K562 (cell line): ENCODE results near the gene LRRC4C. TPM values are rescaled to one million over a fixed set of nuclear protein-coding genes. Genes with fewer than 3 reads are reported as not detected.

Experiments used
- ATAC-seq: fragments of 200-7000 bp; cut with Tn5 transposase; 3 replicates; pipeline ENCODE4 v1.9.1; 2020; ENCODE audit warnings: moderate library complexity
- BruUV-seq: library from RNA; stranded (reverse); fragments of 400-500 nt; replicated peaks from 2 replicates; lab custom pipeline; 2021; lab: Mats Ljungman, UMichigan
- CTCF ChIA-PET: fragments of 300-600 bp; formaldehyde crosslinking; extraction: SDS; loops from one replicate; lab custom pipeline; 2021; ENCODE audit warnings: low intra/inter-chr PET ratio; lab: Yijun Ruan, JAX
- POLR2A ChIA-PET: fragments of 300-600, 350-650 bp; sonication (Branson Sonifier 250); formaldehyde crosslinking; extraction: SDS; loops from one replicate; lab custom pipeline; 2021; ENCODE audit warnings: antibody characterized with exemption, inconsistent platforms; lab: Yijun Ruan, JAX
- DNase-seq, 4 experiments: peaks; one replicate each; pipeline versions ENCODE4 v3.0.0 to v3.0.0-alpha.2; 2011 to 2018; ENCODE audit warnings: low spot score in 3 of 4, mixed read lengths in 3 of 4; ENCODE audit errors: extremely low read depth in 1 of 4
- FAIRE-seq: peaks from 2 replicates; lab custom pipeline; 2011; peaks lifted over from hg19 to GRCh38; lab: Jason Lieb, UNC
- H2AFZ ChIP-seq: 2 replicates; pipeline ENCODE4 v1.6.0; 2011; ENCODE audit warnings: low read depth, low read length, control low read depth, inconsistent platforms
- H3K27ac ChIP-seq: fragments of 200-600 bp; 3 replicates; pipeline ENCODE4 v1.8.0; 2011; ENCODE audit warnings: low read depth, mild to moderate bottlenecking, control low read depth, inconsistent platforms, low read length, moderate library complexity, mixed read lengths; ENCODE audit errors: extremely low read depth
- H3K27me3 ChIP-seq, 2 experiments: fragments of 300-600 bp in 1 of 2; 2 replicates in 1 of 2; 3 replicates in 1 of 2; pipeline versions ENCODE4 v1.6.0 to v1.8.0; 2011; ENCODE audit warnings: inconsistent platforms in 2 of 2, low read length in 2 of 2, mild to moderate bottlenecking in 1 of 2, mixed read lengths in 1 of 2, moderate library complexity in 1 of 2; ENCODE audit not compliant: control insufficient read depth in 2 of 2, insufficient read depth in 2 of 2
- H3K36me3 ChIP-seq: fragments of 300-600 bp; 3 replicates; pipeline ENCODE4 v1.8.0; 2011; ENCODE audit warnings: mild to moderate bottlenecking, low read length, inconsistent platforms; ENCODE audit not compliant: control insufficient read depth, insufficient read depth
- H3K4me1 ChIP-seq, 2 experiments: fragments of 200-600 bp in 1 of 2; replicated peaks in 1 of 2; 2 replicates in 1 of 2; 3 replicates in 1 of 2; pipeline versions ENCODE4 v1.5.1 to v1.8.0; 2011; ENCODE audit warnings: inconsistent platforms in 2 of 2, low read length in 2 of 2, mild to moderate bottlenecking in 1 of 2, mixed read lengths in 1 of 2, moderate library complexity in 1 of 2; ENCODE audit not compliant: control insufficient read depth in 2 of 2, insufficient read depth in 2 of 2
- H3K4me2 ChIP-seq: 2 replicates; pipeline ENCODE4 v1.6.1; 2011; ENCODE audit warnings: low read length, control low read depth, inconsistent platforms, mixed read lengths; ENCODE audit not compliant: insufficient read depth
- H3K4me3 ChIP-seq: fragments of 200-600 bp; sonication (generic), shearing (Covaris generic); 2 replicates; pipeline ENCODE4 v1.5.1; 2016; ENCODE audit warnings: control low read depth, inconsistent platforms
- H3K79me2 ChIP-seq: fragments of 200-600 bp; 3 replicates; pipeline ENCODE4 v1.8.0; 2011; ENCODE audit warnings: low read length, inconsistent platforms; ENCODE audit not compliant: control insufficient read depth, insufficient read depth
- H3K9ac ChIP-seq, 2 experiments: 2 replicates each; pipeline versions ENCODE4 v1.6.0 to v1.6.1; 2011; ENCODE audit warnings: low read depth in 2 of 2, low read length in 2 of 2, control low read depth in 1 of 2, inconsistent platforms in 1 of 2, mild to moderate bottlenecking in 1 of 2, mixed read lengths in 1 of 2; ENCODE audit not compliant: insufficient read depth in 1 of 2
- H3K9me1 ChIP-seq: one replicate; pipeline ENCODE4 v1.6.0; 2011; ENCODE audit warnings: inconsistent platforms, mild to moderate bottlenecking, low read length, moderate library complexity; ENCODE audit not compliant: control insufficient read depth, insufficient read depth
- H3K9me3 ChIP-seq: replicated peaks from 2 replicates; pipeline ENCODE4 v1.5.1; 2011; ENCODE audit warnings: low read depth, low read length, inconsistent platforms; ENCODE audit not compliant: control insufficient read depth, insufficient read depth
- H4K20me1 ChIP-seq: replicated peaks from 2 replicates; pipeline ENCODE4 v1.6.1; 2011; ENCODE audit warnings: low read length, inconsistent platforms, mixed read lengths; ENCODE audit not compliant: control insufficient read depth, insufficient read depth
- CCAR2 ChIP-seq: fragments of 200-400 bp; formaldehyde crosslinking; IDR thresholded peaks from 2 replicates; pipeline ENCODE4 v1.6.1; 2017; ENCODE audit warnings: mild to moderate bottlenecking, low read depth, low read length
- E4F1 ChIP-seq: fragments of 250-450 bp; sonication (Bioruptor Pico); IDR thresholded peaks from 2 replicates; pipeline ENCODE4 v1.5.0; 2021; ENCODE audit warnings: mild to moderate bottlenecking, borderline replicate concordance
- PHTF2 ChIP-seq: fragments of 250-450 bp; sonication (Bioruptor Pico); IDR thresholded peaks from 2 replicates; pipeline ENCODE4 v1.5.0; 2021; ENCODE audit warnings: mild to moderate bottlenecking
- SMARCA4 ChIP-seq: fragments of 450-650 bp; IDR thresholded peaks from 2 replicates; pipeline ENCODE4 v1.6.1; 2016
- ZEB2 ChIP-seq: fragments of 450-650 bp; IDR thresholded peaks from 2 replicates; pipeline ENCODE4 v1.6.1; 2016
- ZFX ChIP-seq: sonication (generic); formaldehyde crosslinking; IDR thresholded peaks from 2 replicates; pipeline ENCODE4 v1.8.0; 2022; ENCODE audit warnings: mild to moderate bottlenecking, missing genetic modification reagents, moderate library complexity
- ZNF449 ChIP-seq: fragments of 250-450 bp; sonication (Bioruptor Pico); IDR thresholded peaks from 2 replicates; pipeline ENCODE4 v1.8.0; 2022; ENCODE audit warnings: moderate library complexity, mild to moderate bottlenecking, inconsistent platforms
- ZSCAN29 ChIP-seq: fragments of 450-650 bp; IDR thresholded peaks from 2 replicates; pipeline ENCODE4 v1.6.1; 2017
- ZSCAN32 ChIP-seq: fragments of 450-650 bp; formaldehyde crosslinking; IDR thresholded peaks from 2 replicates; pipeline ENCODE4 v1.4.0; 2020; ENCODE audit warnings: mild to moderate bottlenecking, moderate library complexity
- WGBS: fragments of 100-300 bp; shearing (Covaris generic); methylation state at CpG from one replicate; pipeline ENCODE4 v1.1.6; 2016; ENCODE audit warnings: low coverage, mixed read lengths; ENCODE audit not compliant: insufficient coverage; ENCODE audit errors: missing lambda C conversion rate; 5-methylcytosine and 5-hydroxymethylcytosine counted together
- in situ Hi-C: fragments of 300-500 bp; cut with MboI; formaldehyde crosslinking; loops from 4 replicates; pipeline ENCODE4 v1.15.0; 2018; ENCODE audit warnings: inconsistent platforms, mixed read lengths
- intact Hi-C: fragments of 100-400 bp; cut with micrococcal nuclease; formaldehyde crosslinking; loops from 2 replicates; pipeline ENCODE4 v1.14.2; 2022
- polyA plus RNA-seq, 8 experiments: library from polyadenylated mRNA; depleted of rRNA in 4 of 8; stranded (reverse) in 5 of 8; unstranded in 3 of 8; fragments of >200 nt; fragmentation: Nextera tagmentation in 2 of 8; fragmentation: Illumina TruSeq in 1 of 8; extraction: Ambion mirVana in 2 of 8; extraction: Trizol in 1 of 8; gene quantifications; 2 replicates each; pipeline versions ENCODE4 v1.2.1 to v1.2.3, GENCODE V29; 2011 to 2014; ENCODE audit warnings: inconsistent platforms in 1 of 8, missing spikeins in 1 of 8
- total RNA-seq, 7 experiments: library from RNA; depleted of rRNA in 6 of 7; stranded (reverse); fragments of >200 nt in 6 of 7; fragmentation: Illumina TruSeq in 2 of 7; extraction: Trizol in 2 of 7; gene quantifications; 2 replicates each; pipeline versions ENCODE4 v1.2.1 to v1.2.3, GENCODE V29; 2011 to 2021; ENCODE audit warnings: low replicate concordance in 1 of 7
- TF ChIP-seq, protein P1 (sequence below): fragments of 250-450 bp; sonication (Bioruptor Pico); IDR thresholded peaks from 2 replicates; pipeline ENCODE4 v1.4.0; 2020; ENCODE audit warnings: mild to moderate bottlenecking, moderate library complexity

LRRC4C gene
- total and polyA plus RNA-seq, 9 of the 15 experiments (the other 6 are each of a cell fraction or from before 2014, with no cell fraction given) = not detected

DNA sequence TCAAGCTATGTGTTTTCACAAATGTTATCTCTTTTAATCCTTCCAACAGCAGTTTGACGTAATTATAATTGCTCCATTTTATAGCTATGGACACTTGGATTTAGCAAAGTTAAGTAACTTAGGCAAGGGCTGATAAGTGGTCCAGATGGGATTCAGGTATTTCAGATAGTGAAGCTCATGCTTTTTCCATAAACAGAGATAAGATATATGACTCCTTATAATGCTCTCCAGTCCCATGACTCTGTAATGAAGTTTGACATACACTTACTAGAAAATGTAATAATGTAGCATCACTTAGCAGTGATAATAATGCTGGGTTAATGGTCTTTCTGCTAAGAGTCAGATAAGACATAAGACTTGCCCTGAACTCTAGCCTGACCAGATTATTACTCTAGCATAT is 892.1 kb downstream of the LRRC4C start:
- no peak for TF ChIP-seq ZSCAN29
- TF ChIP-seq E4F1 (CRISPR knock-in tag) = no peak
- no peak overlapping the region for H3K9ac ChIP-seq
- H3K4me1 ChIP-seq = no peaks in the 10 kb centered on the region
- H3K4me3 ChIP-seq = no peak overlapping the region
- ChIA-PET CTCF (no interaction called here), POLR2A (no interaction called here)
- H4K20me1 ChIP-seq = no peaks in the 10 kb centered on the region
- no peaks in the 10 kb centered on the region for H3K9me1 ChIP-seq
- DNase-seq (no peak), FAIRE-seq (no peak), ATAC-seq (no peak)
- BruUV-seq = no TSS peak
- H2AFZ ChIP-seq = no peak overlapping the region
- H3K9me3 ChIP-seq = no peaks in the 10 kb centered on the region; the same call in 1 of the 2 replicates
- H3K36me3 ChIP-seq = no peaks in the 10 kb centered on the region
- 0% methylated on average over 1 of the region's 1 CpG for WGBS
- in situ Hi-C loops (no loop called here), intact Hi-C loops (no loop called here)
- H3K27ac ChIP-seq = no peak overlapping the region
- no peaks in the 10 kb centered on the region for H3K79me2 ChIP-seq
- no peaks in the 10 kb centered on the region for H3K27me3 ChIP-seq
- no peak overlapping the region for H3K4me2 ChIP-seq

- POLR2A ChIA-PET = no interaction called here
- no peak overlapping the region for H3K27ac ChIP-seq
- no peak overlapping the region for H3K4me2 ChIP-seq
- BruUV-seq = no TSS peak
- intact Hi-C loops = no loop called here
- H3K9me1 ChIP-seq = no peaks in the 10 kb centered on the region
- FAIRE-seq = no peak
- H3K79me2 ChIP-seq = no peaks in the 10 kb centered on the region
- in situ Hi-C loops = no loop called here
- H2AFZ ChIP-seq = no peak overlapping the region
- ATAC-seq = no peak
- H4K20me1 ChIP-seq = no peaks in the 10 kb centered on the region
- no peaks in the 10 kb centered on the region for H3K36me3 ChIP-seq
- no peaks in the 10 kb centered on the region for H3K9me3 ChIP-seq
- H3K27me3 ChIP-seq = no peaks in the 10 kb centered on the region
- CTCF ChIA-PET = no interaction called here
- no peaks in the 10 kb centered on the region for H3K4me1 ChIP-seq
- 0% methylated on average over 3 of the region's 3 CpGs for WGBS
- H3K4me3 ChIP-seq = no peak overlapping the region
- DNase-seq = no peak
- no peak overlapping the region for H3K9ac ChIP-seq
- no peak for TF ChIP-seq ZEB2
- TF ChIP-seq PHTF2 (CRISPR knock-in tag) = no peak
- no peak for TF ChIP-seq ZFX
- no peak for TF ChIP-seq SMARCA4
- TF ChIP-seq CCAR2 = no peak
- TF ChIP-seq, protein P1, sequence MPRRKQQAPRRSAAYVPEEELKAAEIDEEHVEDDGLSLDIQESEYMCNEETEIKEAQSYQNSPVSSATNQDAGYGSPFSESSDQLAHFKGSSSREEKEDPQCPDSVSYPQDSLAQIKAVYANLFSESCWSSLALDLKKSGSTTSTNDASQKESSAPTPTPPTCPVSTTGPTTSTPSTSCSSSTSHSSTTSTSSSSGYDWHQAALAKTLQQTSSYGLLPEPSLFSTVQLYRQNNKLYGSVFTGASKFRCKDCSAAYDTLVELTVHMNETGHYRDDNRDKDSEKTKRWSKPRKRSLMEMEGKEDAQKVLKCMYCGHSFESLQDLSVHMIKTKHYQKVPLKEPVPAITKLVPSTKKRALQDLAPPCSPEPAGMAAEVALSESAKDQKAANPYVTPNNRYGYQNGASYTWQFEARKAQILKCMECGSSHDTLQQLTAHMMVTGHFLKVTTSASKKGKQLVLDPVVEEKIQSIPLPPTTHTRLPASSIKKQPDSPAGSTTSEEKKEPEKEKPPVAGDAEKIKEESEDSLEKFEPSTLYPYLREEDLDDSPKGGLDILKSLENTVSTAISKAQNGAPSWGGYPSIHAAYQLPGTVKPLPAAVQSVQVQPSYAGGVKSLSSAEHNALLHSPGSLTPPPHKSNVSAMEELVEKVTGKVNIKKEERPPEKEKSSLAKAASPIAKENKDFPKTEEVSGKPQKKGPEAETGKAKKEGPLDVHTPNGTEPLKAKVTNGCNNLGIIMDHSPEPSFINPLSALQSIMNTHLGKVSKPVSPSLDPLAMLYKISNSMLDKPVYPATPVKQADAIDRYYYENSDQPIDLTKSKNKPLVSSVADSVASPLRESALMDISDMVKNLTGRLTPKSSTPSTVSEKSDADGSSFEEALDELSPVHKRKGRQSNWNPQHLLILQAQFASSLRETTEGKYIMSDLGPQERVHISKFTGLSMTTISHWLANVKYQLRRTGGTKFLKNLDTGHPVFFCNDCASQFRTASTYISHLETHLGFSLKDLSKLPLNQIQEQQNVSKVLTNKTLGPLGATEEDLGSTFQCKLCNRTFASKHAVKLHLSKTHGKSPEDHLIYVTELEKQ (CRISPR knock-in tag) = no peak
- TF ChIP-seq ZNF449 (CRISPR knock-in tag) = no peak
- TF ChIP-seq ZSCAN32 = no peak
Measured at GRCh38 chr11:40544162-40544561, 915.3 kb downstream of the LRRC4C start.
